Thyroid gland (tissue), 4 donors: ENCODE data around the gene SPART.

ENCODE experiments used
- CTCF ChIP-seq, 6 experiments: fragments of 200-600 bp in 3 of 6; fragments of 450-650 bp in 3 of 6; sonication (generic) in 3 of 6; IDR thresholded peaks; one replicate each; pipeline ENCODE4 v1.5.1; 2016 to 2019; ENCODE audit warnings: antibody characterized with exemption in 6 of 6, mild to moderate bottlenecking in 2 of 6, inconsistent platforms in 1 of 6, moderate library complexity in 1 of 6
- POLR2A ChIP-seq, 2 donors: fragments of 450-650 bp; IDR thresholded peaks; one replicate each; pipeline ENCODE4 v1.6.1; 2017; ENCODE audit warnings: antibody characterized with exemption in 2 of 2, mild to moderate bottlenecking in 2 of 2, moderate library complexity in 1 of 2

GRCh38 chr13:36310417-36311108, 35.6 kb downstream of the SPART start:
- TF ChIP-seq CTCF (IDR thresholded peaks at IDR 0.05) (no peak), POLR2A (IDR thresholded peaks at IDR 0.05) (no peak)
